Ascending aorta (tissue), 2 donors: ENCODE data around the gene THSD7B. TPM values are rescaled to one million over a fixed set of nuclear protein-coding genes. Genes with fewer than 3 reads are reported as not detected.

Source experiments
- DNase-seq, 2 donors: peaks; one replicate each; pipeline ENCODE4 v3.0.0-alpha.2; 2019; ENCODE audit warnings: low spot score in 2 of 2
- H3K27ac ChIP-seq, 2 donors: fragments of 200-600 bp; sonication (generic); one replicate each; pipeline ENCODE4 v1.5.1; 2016 to 2017; ENCODE audit warnings: mild to moderate bottlenecking in 1 of 2
- H3K27me3 ChIP-seq: fragments of 200-600 bp; sonication (generic); one replicate; pipeline ENCODE4 v1.5.1; 2017
- H3K36me3 ChIP-seq, 2 donors: fragments of 200-600 bp; sonication (generic); one replicate each; pipeline ENCODE4 v1.5.1; 2016
- H3K4me1 ChIP-seq, 2 donors: fragments of 200-600 bp; sonication (generic); one replicate each; pipeline ENCODE4 v1.5.1; 2016 to 2017; ENCODE audit warnings: mild to moderate bottlenecking in 1 of 2
- H3K4me3 ChIP-seq, 2 donors: fragments of 200-600 bp; sonication (generic); one replicate each; pipeline ENCODE4 v1.5.1; 2016 to 2017; ENCODE audit warnings: mild to moderate bottlenecking in 1 of 2
- H3K9me3 ChIP-seq, 2 donors: fragments of 200-600 bp; sonication (generic); one replicate each; pipeline ENCODE4 v1.5.1; 2016
- intact Hi-C: fragments of 100-400 bp; cut with DNase I; formaldehyde crosslinking; loops from one replicate; pipeline ENCODE4 v1.15.1; 2023
- total RNA-seq: library from RNA; depleted of rRNA; stranded (reverse); fragments of >200 nt; gene quantifications from one replicate; pipeline ENCODE4 v1.1.0, GENCODE V29; 2016
- TF ChIP-seq, protein P1 (sequence below), 3 experiments: fragments of 200-600 bp in 2 of 3; fragments of 450-650 bp in 1 of 3; sonication (generic) in 2 of 3; IDR thresholded peaks; one replicate each; pipeline ENCODE4 v1.5.1; 2016 to 2019; ENCODE audit warnings: antibody characterized with exemption in 3 of 3, mild to moderate bottlenecking in 1 of 3, moderate library complexity in 1 of 3

THSD7B gene
- total RNA-seq, 1 donor from 2014 or later = not detected

DNA sequence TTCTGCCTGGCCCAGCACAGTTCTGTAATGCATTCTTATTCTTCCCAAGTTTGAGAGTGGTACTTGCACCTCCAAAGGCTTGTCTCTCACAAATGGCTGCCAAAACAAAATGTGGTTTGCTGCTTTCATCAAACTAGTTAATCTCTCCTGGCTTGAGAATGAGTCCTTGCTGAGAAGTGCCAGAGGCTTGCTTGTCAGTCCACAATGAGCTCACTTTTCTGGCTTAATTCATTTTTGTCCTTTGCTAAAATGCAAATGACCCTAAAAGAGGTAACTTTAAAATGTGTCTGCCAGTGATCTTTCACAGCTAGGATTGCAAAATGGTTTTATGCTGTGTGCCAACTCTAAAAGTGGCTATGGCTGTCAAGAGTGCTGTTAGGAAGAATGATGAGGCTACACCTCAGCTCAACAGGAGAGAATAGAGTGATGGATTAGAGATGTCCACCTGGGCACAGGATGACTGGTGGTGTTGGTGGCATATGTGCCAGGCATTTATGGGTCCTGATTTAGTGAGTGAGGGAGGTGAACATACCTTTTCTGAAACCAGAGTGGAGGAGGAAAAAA is 907.7 kb downstream of the THSD7B start:
- no peaks in the 10 kb centered on the region for H3K4me1 ChIP-seq
- no peaks in the 10 kb centered on the region for H3K9me3 ChIP-seq
- H3K27me3 ChIP-seq = no peaks in the 10 kb centered on the region
- H3K27ac ChIP-seq = no peak overlapping the region
- intact Hi-C loops = no loop called here
- H3K36me3 ChIP-seq = no peaks in the 10 kb centered on the region
- DNase-seq = no peak
- TF ChIP-seq, protein P1, sequence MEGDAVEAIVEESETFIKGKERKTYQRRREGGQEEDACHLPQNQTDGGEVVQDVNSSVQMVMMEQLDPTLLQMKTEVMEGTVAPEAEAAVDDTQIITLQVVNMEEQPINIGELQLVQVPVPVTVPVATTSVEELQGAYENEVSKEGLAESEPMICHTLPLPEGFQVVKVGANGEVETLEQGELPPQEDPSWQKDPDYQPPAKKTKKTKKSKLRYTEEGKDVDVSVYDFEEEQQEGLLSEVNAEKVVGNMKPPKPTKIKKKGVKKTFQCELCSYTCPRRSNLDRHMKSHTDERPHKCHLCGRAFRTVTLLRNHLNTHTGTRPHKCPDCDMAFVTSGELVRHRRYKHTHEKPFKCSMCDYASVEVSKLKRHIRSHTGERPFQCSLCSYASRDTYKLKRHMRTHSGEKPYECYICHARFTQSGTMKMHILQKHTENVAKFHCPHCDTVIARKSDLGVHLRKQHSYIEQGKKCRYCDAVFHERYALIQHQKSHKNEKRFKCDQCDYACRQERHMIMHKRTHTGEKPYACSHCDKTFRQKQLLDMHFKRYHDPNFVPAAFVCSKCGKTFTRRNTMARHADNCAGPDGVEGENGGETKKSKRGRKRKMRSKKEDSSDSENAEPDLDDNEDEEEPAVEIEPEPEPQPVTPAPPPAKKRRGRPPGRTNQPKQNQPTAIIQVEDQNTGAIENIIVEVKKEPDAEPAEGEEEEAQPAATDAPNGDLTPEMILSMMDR (IDR thresholded peaks at IDR 0.05) = no peak
- no peak overlapping the region for H3K4me3 ChIP-seq

DNA sequence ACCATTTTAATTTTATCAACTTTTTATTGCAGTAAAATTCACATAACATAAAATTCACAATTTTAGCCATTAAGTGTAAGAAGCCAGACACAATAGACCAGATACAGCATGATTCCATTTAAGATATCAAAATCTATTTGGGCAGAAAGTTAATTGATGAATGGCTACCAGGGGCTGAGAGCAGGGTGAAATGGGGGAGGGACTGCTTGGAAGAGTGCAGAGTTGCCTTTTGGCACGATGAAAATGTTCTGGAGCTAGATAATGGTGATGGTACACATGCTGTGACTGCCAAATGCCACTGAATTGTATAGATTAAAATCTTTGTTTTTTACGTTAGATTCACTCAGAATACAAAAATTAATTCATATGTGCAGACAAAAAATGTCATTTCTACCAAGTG is 909.6 kb downstream of the THSD7B start:
- H3K9me3 ChIP-seq = no peaks in the 10 kb centered on the region
- TF ChIP-seq, protein P1 (IDR thresholded peaks at IDR 0.05) = no peak
- H3K4me3 ChIP-seq = no peak overlapping the region
- H3K27me3 ChIP-seq = no peaks in the 10 kb centered on the region
- H3K36me3 ChIP-seq = no peaks in the 10 kb centered on the region
- no peak for DNase-seq
- no peak overlapping the region for H3K27ac ChIP-seq
- intact Hi-C loops = no loop called here
- no peaks in the 10 kb centered on the region for H3K4me1 ChIP-seq

DNA sequence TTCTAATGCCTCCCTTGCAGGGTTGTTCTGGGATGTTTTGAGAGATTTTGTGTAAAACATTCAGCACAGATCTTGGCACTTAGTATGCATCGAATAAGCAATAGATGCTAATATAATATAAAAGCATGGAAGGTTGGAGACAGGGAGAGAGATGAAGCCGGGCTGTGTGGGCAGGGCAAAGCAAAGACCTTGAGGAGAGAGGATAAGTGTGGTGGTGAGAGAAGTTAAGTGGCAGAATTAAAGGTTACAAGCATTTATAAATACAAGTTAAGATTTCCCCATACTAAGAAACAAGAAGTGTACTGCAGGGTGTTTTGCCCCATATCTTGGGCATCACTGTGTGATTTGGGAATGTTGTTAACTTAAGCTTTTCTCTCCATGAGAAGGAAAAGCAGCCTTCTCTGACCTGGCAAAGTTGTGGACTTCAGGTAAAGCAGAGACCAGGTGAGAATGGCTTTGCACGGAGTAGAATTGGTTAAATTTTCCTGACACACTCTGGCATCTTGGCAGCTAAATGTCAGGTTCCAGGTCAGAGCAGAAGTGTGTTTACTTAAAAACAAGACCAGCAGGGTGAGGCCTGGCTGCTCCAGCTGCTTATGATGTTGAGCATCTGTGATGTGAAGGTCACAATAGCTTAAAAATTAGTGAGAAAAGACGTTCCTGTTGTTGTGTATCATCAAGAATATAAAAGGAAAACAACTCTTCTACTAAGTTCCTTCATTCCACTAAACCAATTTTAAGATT is 910.4 kb downstream of the THSD7B start:
- Histone ChIP-seq H3K36me3 (no peaks in the 10 kb centered on the region), H3K27me3 (no peaks in the 10 kb centered on the region), H3K27ac (no peak overlapping the region), H3K9me3 (no peaks in the 10 kb centered on the region), H3K4me1 (no peaks in the 10 kb centered on the region), H3K4me3 (no peak overlapping the region)
- no peak for DNase-seq
- intact Hi-C loops = no loop called here
- TF ChIP-seq, protein P1 (IDR thresholded peaks at IDR 0.05) = no peak

DNA sequence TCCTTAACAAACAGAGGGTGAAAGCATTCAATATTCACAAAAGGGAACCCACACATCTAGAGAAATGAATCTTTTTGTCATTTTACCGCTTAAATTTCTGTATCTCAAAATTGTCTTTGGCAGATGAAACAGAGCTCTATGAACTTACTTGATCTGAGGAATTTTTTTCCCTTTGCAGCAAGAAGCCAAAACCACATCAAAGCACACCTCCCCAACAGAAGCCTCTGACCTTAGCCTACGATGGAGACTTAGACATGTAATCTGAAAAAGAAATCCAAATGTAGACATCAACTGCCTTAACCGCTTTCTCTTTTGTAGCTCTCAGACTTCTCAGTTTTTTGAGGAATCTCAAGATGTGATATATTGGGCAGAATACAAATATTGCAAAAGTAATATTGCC is 911.0 kb downstream of the THSD7B start:
- Histone ChIP-seq H3K4me3 (no peak overlapping the region), H3K27ac (no peak overlapping the region), H3K27me3 (no peaks in the 10 kb centered on the region), H3K36me3 (no peaks in the 10 kb centered on the region), H3K9me3 (no peaks in the 10 kb centered on the region), H3K4me1 (no peaks in the 10 kb centered on the region)
- intact Hi-C loops = no loop called here
- DNase-seq = no peak
- TF ChIP-seq, protein P1 (IDR thresholded peaks at IDR 0.05) = no peak

DNA sequence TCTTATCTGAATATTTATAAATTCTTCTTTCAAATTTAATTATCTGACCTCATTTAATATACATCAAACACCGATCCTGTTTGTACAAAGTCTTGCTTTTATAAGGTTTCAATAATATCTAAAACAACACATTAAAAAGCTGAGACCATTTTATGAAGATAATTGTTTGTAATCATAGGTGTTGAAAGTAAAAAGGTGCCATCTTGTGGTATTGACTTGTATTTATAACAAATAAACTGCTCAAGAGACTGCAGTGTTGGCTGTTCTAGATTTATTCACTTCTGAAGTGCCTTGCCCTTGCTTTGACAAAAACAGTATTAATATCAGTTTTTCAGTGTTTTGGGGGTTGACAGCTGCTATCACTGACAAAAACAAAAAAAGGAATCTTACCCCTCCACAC is 912.1 kb downstream of the THSD7B start:
- Histone ChIP-seq H3K36me3 (no peaks in the 10 kb centered on the region), H3K4me1 (no peaks in the 10 kb centered on the region), H3K4me3 (no peak overlapping the region), H3K9me3 (no peaks in the 10 kb centered on the region), H3K27me3 (no peaks in the 10 kb centered on the region), H3K27ac (no peak overlapping the region)
- TF ChIP-seq, protein P1 (IDR thresholded peaks at IDR 0.05) = no peak
- intact Hi-C loops = no loop called here
- no peak for DNase-seq
